GM18951 (cell line): ENCODE measurements around the gene ATP1B1.

Experiments used
- POLR2A ChIP-seq: IDR thresholded peaks from 4 replicates; pipeline ENCODE4 v1.6.1; 2011; ENCODE audit warnings: mild to moderate bottlenecking; ENCODE audit not compliant: insufficient read length, insufficient read depth; ENCODE audit errors: extremely low read depth
- in situ Hi-C: fragments of 300-500 bp; cut with MboI; formaldehyde crosslinking; loops from one replicate; pipeline ENCODE4 v1.12.0; 2022; ENCODE audit warnings: low sequenced_read_pairs, mixed read lengths, inconsistent platforms; ENCODE audit not compliant: unreplicated experiment

ATP1B1 gene

GRCh38 chr1:169180174-169180573, 73.7 kb downstream of the ATP1B1 start:
- in situ Hi-C loops: no loop called here
- TF ChIP-seq POLR2A: no peak
